ENCODE results near the gene CPLX1.

DNA sequence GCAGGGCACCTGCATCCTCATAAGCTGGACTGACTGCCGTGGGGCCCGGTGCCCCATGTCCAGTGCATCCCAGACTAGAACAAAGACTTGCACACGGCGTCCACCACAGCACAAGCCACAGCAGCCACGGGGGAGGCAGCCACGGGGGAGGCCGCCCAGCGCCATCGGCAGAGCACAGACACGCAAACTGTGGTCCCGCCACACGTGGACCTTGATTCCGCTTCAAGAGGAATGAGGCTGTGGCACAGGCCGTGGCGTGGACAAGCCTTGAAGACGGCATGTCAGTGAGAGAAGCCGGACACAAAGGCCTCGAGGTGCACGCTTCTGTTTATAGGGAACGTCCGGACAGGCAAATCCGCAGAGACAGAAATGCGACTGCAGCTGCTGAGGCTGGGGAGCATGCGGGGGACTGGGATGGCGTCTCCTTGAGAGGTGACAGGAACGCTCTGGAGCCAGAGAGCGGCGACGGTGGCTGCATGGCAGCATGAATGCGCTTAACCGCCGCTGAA, 10.1 kb upstream of the CPLX1 start:
- TF ChIP-seq, protein P1, sequence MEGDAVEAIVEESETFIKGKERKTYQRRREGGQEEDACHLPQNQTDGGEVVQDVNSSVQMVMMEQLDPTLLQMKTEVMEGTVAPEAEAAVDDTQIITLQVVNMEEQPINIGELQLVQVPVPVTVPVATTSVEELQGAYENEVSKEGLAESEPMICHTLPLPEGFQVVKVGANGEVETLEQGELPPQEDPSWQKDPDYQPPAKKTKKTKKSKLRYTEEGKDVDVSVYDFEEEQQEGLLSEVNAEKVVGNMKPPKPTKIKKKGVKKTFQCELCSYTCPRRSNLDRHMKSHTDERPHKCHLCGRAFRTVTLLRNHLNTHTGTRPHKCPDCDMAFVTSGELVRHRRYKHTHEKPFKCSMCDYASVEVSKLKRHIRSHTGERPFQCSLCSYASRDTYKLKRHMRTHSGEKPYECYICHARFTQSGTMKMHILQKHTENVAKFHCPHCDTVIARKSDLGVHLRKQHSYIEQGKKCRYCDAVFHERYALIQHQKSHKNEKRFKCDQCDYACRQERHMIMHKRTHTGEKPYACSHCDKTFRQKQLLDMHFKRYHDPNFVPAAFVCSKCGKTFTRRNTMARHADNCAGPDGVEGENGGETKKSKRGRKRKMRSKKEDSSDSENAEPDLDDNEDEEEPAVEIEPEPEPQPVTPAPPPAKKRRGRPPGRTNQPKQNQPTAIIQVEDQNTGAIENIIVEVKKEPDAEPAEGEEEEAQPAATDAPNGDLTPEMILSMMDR (IDR thresholded peaks at IDR 0.05), result no peak
- no peak for TF ChIP-seq POLR2A (IDR thresholded peaks at IDR 0.05)
